ENCODE measurements around the gene UST.

UST gene

GRCh38 chr6:149052350-149053106, 305.7 kb downstream of the UST start:
- Histone ChIP-seq H3K9me3 (ENCODE audit: control insufficient read depth, insufficient read depth, low read depth, low read length) (no peaks in the 10 kb centered on the region), H3K4me1 (ENCODE audit: control insufficient read depth, insufficient read depth, low read length) (peaks cover 2% of the 10 kb centered on the region), H3K27ac (ENCODE audit: low read depth, low read length) (no peak overlapping the region), H3K4me3 (ENCODE audit: low read depth, low read length) (no peak overlapping the region), H3K36me3 (ENCODE audit: control insufficient read depth, insufficient read depth, low read length) (peaks cover 6% of the 10 kb centered on the region; the same call in 1 of the 2 replicates), H3K27me3 (ENCODE audit: control insufficient read depth, insufficient read depth, low read length) (no peaks in the 10 kb centered on the region), H3K9ac (ENCODE audit: low read length) (no peak overlapping the region)

- Histone ChIP-seq H3K4me1 (ENCODE audit: control insufficient read depth, insufficient read depth, low read length) (peaks cover 1% of the 10 kb centered on the region), H3K9ac (ENCODE audit: low read length) (no peak overlapping the region), H3K27ac (ENCODE audit: low read depth, low read length) (no peak overlapping the region), H3K36me3 (ENCODE audit: control insufficient read depth, insufficient read depth, low read length) (peaks cover 6% of the 10 kb centered on the region; the same call in 1 of the 2 replicates), H3K27me3 (ENCODE audit: control insufficient read depth, insufficient read depth, low read length) (no peaks in the 10 kb centered on the region), H3K9me3 (ENCODE audit: control insufficient read depth, insufficient read depth, low read depth, low read length) (no peaks in the 10 kb centered on the region), H3K4me3 (ENCODE audit: low read depth, low read length) (no peak overlapping the region)
These were observed 307.2 kb downstream of the UST start for GRCh38 chr6:149053848-149054558.

- Histone ChIP-seq H3K9ac (ENCODE audit: low read length) (no peak overlapping the region), H3K36me3 (ENCODE audit: control insufficient read depth, insufficient read depth, low read length) (peaks cover 6% of the 10 kb centered on the region; the same call in 1 of the 2 replicates), H3K4me1 (ENCODE audit: control insufficient read depth, insufficient read depth, low read length) (peaks cover 8% of the 10 kb centered on the region), H3K27me3 (ENCODE audit: control insufficient read depth, insufficient read depth, low read length) (no peaks in the 10 kb centered on the region), H3K9me3 (ENCODE audit: control insufficient read depth, insufficient read depth, low read depth, low read length) (no peaks in the 10 kb centered on the region), H3K4me3 (ENCODE audit: low read depth, low read length) (no peak overlapping the region), H3K27ac (ENCODE audit: low read depth, low read length) (no peak overlapping the region)
These were observed 307.8 kb downstream of the UST start for GRCh38 chr6:149054559-149055194.

DNA sequence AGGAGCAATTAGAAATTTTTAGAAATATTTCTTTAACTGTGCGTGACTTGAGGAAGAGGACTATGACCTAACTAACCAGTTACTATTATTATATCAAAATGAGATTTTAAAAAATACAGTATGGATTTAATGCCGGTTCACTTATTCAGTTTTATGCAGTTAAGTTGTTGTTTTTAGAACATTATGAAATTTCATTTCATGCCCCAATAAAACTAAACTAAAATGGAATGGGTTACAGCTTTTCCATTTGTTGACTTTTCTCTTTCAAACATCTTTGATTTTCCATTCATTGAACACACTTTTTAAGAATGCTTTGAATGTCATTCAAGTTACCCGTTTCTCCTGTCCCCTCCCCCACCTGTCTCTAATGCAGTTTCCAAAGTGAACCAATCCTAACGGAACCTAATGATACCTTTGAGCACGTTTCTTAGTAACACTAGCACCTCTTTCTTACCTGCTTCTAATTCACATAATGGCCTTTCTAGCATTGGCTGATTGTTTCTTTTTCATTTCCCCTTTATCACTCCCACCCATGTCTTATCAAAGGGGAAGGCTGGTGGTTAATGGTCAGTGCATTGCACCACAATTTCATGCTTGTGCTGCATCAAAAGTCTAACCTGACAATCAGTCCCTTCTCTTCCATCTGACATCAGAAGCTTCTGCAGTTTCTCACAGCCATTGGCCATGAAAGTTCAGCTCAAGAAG, 308.5 kb downstream of the UST start:
- Histone ChIP-seq H3K4me1 (ENCODE audit: control insufficient read depth, insufficient read depth, low read length) (peaks cover 10% of the 10 kb centered on the region), H3K4me3 (ENCODE audit: low read depth, low read length) (no peak overlapping the region), H3K27ac (ENCODE audit: low read depth, low read length) (no peak overlapping the region), H3K9me3 (ENCODE audit: control insufficient read depth, insufficient read depth, low read depth, low read length) (no peaks in the 10 kb centered on the region), H3K36me3 (ENCODE audit: control insufficient read depth, insufficient read depth, low read length) (peaks cover 6% of the 10 kb centered on the region; the same call in 1 of the 2 replicates), H3K9ac (ENCODE audit: low read length) (no peak overlapping the region), H3K27me3 (ENCODE audit: control insufficient read depth, insufficient read depth, low read length) (no peaks in the 10 kb centered on the region)

DNA sequence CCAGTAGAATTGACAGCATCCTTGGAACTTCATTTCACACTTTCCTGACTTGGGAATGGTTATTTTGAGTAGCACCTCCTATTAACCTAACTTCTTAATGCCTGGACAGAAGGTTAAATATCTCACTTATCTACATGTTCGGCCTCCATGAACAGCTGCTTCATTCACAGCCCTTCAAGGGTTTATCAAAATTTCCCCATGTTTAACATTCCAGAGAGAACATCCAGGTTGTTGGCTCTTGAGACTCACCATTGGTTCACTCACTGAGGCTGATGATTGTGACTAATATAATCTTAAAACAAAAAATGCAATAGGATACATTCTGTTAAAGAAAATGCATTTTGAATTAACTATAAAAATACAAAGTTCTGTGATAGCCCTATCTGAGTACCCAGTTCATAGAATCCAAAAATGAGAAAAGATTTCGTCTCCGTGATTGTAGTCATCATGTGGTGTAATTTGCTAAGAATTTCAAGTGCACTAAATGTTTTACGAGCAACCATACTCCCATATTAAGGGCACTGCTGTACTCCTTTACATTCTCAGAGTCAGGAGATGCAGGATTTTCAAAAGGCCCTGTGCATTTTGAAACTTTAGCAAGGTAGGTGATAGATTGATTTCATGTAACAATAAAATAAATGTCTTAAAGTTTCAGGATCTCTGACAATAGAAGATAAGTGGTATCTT, 310.1 kb downstream of the UST start:
- no peak overlapping the region for H3K4me3 ChIP-seq (ENCODE audit: low read depth, low read length)
- no peaks in the 10 kb centered on the region for H3K36me3 ChIP-seq (ENCODE audit: control insufficient read depth, insufficient read depth, low read length)
- H3K9ac ChIP-seq (ENCODE audit: low read length) = no peak overlapping the region
- no peaks in the 10 kb centered on the region for H3K27me3 ChIP-seq (ENCODE audit: control insufficient read depth, insufficient read depth, low read length)
- no peaks in the 10 kb centered on the region for H3K9me3 ChIP-seq (ENCODE audit: control insufficient read depth, insufficient read depth, low read depth, low read length)
- H3K4me1 ChIP-seq (ENCODE audit: control insufficient read depth, insufficient read depth, low read length) = peaks cover 10% of the 10 kb centered on the region
- no peak overlapping the region for H3K27ac ChIP-seq (ENCODE audit: low read depth, low read length)

DNA sequence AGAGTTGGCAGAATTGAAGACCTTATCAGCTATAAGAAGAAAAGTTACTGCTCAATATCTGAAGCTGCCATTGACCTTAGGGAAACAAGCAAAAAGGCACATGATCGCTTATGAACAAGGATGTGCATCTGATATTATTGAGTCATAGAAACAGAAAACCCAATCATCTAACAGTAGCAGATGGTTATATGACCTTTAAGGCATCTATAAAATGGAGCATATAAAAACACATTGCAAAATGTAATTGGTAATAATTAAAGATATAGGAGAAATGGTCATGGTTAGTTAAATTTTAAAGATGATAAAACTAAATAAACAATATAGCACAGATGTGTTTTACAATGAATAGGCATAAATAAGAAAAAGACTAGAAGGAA, 310.6 kb downstream of the UST start:
- no peaks in the 10 kb centered on the region for H3K9me3 ChIP-seq (ENCODE audit: control insufficient read depth, insufficient read depth, low read depth, low read length)
- H3K4me1 ChIP-seq (ENCODE audit: control insufficient read depth, insufficient read depth, low read length) = peaks cover 10% of the 10 kb centered on the region
- H3K27me3 ChIP-seq (ENCODE audit: control insufficient read depth, insufficient read depth, low read length) = no peaks in the 10 kb centered on the region
- H3K36me3 ChIP-seq (ENCODE audit: control insufficient read depth, insufficient read depth, low read length) = no peaks in the 10 kb centered on the region
- H3K4me3 ChIP-seq (ENCODE audit: low read depth, low read length) = no peak overlapping the region
- H3K27ac ChIP-seq (ENCODE audit: low read depth, low read length) = no peak overlapping the region
- no peak overlapping the region for H3K9ac ChIP-seq (ENCODE audit: low read length)

- Histone ChIP-seq H3K9ac (ENCODE audit: low read length) (no peak overlapping the region), H3K36me3 (ENCODE audit: control insufficient read depth, insufficient read depth, low read length) (no peaks in the 10 kb centered on the region), H3K9me3 (ENCODE audit: control insufficient read depth, insufficient read depth, low read depth, low read length) (no peaks in the 10 kb centered on the region), H3K27ac (ENCODE audit: low read depth, low read length) (no peak overlapping the region), H3K4me1 (ENCODE audit: control insufficient read depth, insufficient read depth, low read length) (peaks cover 10% of the 10 kb centered on the region), H3K4me3 (ENCODE audit: low read depth, low read length) (no peak overlapping the region), H3K27me3 (ENCODE audit: control insufficient read depth, insufficient read depth, low read length) (no peaks in the 10 kb centered on the region)
These were observed 312.7 kb downstream of the UST start for GRCh38 chr6:149059557-149059956.

DNA sequence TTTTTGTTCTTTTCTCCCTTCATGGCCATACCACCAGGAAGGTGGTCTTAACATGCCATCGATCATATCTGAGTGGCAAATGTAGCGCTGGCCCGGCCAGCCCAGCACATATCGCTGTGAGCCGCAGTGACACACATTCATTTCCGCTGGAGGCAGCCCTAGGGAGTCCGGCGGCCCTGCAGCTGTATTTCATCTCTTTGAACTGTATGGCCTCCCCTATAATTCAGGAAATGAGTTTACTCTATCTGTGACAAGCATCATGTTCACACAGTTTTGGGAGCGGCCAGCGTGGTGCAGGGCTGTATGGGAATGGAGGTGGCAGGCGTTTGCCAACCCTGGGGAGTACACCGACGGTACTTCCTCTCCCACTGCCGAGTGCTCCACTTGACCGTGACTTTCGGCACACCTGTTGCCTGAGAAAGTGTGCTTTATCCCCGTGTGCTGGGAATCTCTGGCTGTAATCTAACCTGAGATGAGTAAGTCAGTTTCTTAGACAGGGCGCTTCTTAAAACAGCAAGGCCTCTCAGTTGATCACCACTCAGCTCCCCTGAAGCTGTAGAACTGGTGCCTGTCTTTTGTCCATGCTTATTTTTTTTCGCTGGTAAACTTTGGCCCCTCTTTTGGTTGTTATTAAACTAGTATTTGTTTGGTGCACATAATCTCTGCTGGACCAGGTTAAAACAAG, 313.6 kb downstream of the UST start:
- Histone ChIP-seq H3K9ac (ENCODE audit: low read length) (no peak overlapping the region), H3K9me3 (ENCODE audit: control insufficient read depth, insufficient read depth, low read depth, low read length) (no peaks in the 10 kb centered on the region), H3K27ac (ENCODE audit: low read depth, low read length) (no peak overlapping the region), H3K36me3 (ENCODE audit: control insufficient read depth, insufficient read depth, low read length) (no peaks in the 10 kb centered on the region), H3K4me3 (ENCODE audit: low read depth, low read length) (no peak overlapping the region), H3K27me3 (ENCODE audit: control insufficient read depth, insufficient read depth, low read length) (no peaks in the 10 kb centered on the region), H3K4me1 (ENCODE audit: control insufficient read depth, insufficient read depth, low read length) (peaks cover 10% of the 10 kb centered on the region)

GRCh38 chr6:149060985-149061760, 314.3 kb downstream of the UST start:
- H3K27me3 ChIP-seq (ENCODE audit: control insufficient read depth, insufficient read depth, low read length) = no peaks in the 10 kb centered on the region
- H3K4me1 ChIP-seq (ENCODE audit: control insufficient read depth, insufficient read depth, low read length) = peaks cover 10% of the 10 kb centered on the region
- H3K36me3 ChIP-seq (ENCODE audit: control insufficient read depth, insufficient read depth, low read length) = no peaks in the 10 kb centered on the region
- no peak overlapping the region for H3K9ac ChIP-seq (ENCODE audit: low read length)
- no peak overlapping the region for H3K27ac ChIP-seq (ENCODE audit: low read depth, low read length)
- no peak overlapping the region for H3K4me3 ChIP-seq (ENCODE audit: low read depth, low read length)
- no peaks in the 10 kb centered on the region for H3K9me3 ChIP-seq (ENCODE audit: control insufficient read depth, insufficient read depth, low read depth, low read length)
